ENCODE data around the gene SLC5A4.
"Not testable (repeated sequence)": the region's sequence is repeated elsewhere in the genome, so short reads cannot be mapped to it uniquely, and the experiment has no call there.

The SLC5A4 gene

GRCh38 chr22:32199961-32200360, 55.2 kb downstream of the SLC5A4 start:
- no peak for DNase-seq (ENCODE audit: low spot score)

GRCh38 chr22:32199341-32199740, 55.8 kb downstream of the SLC5A4 start:
- DNase-seq (ENCODE audit: low spot score), result no peak

GRCh38 chr22:32197553-32198226, 57.5 kb downstream of the SLC5A4 start:
- not testable (repeated sequence) for DNase-seq (ENCODE audit: low spot score)

GRCh38 chr22:32195900-32196299, 59.2 kb downstream of the SLC5A4 start:
- not testable (repeated sequence) for DNase-seq (ENCODE audit: low spot score)

GRCh38 chr22:32193346-32193745, 61.8 kb downstream of the SLC5A4 start:
- not testable (repeated sequence) for DNase-seq (ENCODE audit: low spot score)

- not testable (repeated sequence) for DNase-seq (ENCODE audit: low spot score)
These were observed 64.1 kb downstream of the SLC5A4 start for GRCh38 chr22:32191021-32191420.

- DNase-seq (ENCODE audit: low spot score), result no peak
These were observed 69.3 kb downstream of the SLC5A4 start for GRCh38 chr22:32185821-32186220.

- no peak for DNase-seq (ENCODE audit: low spot score)
These were observed 71.5 kb downstream of the SLC5A4 start for GRCh38 chr22:32183625-32184024.

GRCh38 chr22:32181043-32181442, 74.1 kb downstream of the SLC5A4 start:
- no peak for DNase-seq (ENCODE audit: low spot score)

GRCh38 chr22:32177221-32177765, 77.9 kb downstream of the SLC5A4 start:
- DNase-seq (ENCODE audit: low spot score), result no peak

GRCh38 chr22:32175683-32176644, 79.2 kb downstream of the SLC5A4 start:
- no peak for DNase-seq (ENCODE audit: low spot score)

- DNase-seq (ENCODE audit: low spot score), result no peak
These were observed 80.0 kb downstream of the SLC5A4 start for GRCh38 chr22:32175115-32175514.
